ENCODE data around the gene CARF.
"Not testable (repeated sequence)": the region's sequence is repeated elsewhere in the genome, so short reads cannot be mapped to it uniquely, and the experiment has no call there.

The CARF gene, protein sequence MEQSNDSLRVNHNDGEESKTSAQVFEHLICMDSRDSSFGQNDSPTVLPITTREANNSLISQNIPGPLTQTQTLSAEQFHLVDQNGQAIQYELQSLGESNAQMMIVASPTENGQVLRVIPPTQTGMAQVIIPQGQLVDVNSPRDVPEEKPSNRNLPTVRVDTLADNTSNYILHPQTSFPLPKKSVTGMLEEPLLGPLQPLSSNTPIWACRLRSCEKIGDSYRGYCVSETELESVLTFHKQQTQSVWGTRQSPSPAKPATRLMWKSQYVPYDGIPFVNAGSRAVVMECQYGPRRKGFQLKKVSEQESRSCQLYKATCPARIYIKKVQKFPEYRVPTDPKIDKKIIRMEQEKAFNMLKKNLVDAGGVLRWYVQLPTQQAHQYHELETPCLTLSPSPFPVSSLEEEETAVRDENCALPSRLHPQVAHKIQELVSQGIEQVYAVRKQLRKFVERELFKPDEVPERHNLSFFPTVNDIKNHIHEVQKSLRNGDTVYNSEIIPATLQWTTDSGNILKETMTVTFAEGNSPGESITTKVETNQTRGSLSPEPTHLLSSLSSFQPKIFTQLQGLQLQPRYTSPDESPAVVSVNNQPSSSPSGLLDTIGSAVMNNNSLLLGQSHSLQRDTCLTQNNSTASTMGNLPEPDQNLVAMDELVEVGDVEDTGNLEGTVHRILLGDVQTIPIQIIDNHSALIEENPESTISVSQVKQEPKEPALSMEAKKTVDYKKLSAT

GRCh38 chr2:202911512-202912341 lies at the start of gene CARF, which contains the start of gene WDR12:
TSS of gene CARF (plus strand) at chr2:202912275. CDS start at chr2:202941903, 29,628 bp downstream.
TSS of gene WDR12 (minus strand) at chr2:202911673. CDS start at chr2:202911476, 197 bp downstream.
- peak; percentile 72 for DNase-seq

DNA sequence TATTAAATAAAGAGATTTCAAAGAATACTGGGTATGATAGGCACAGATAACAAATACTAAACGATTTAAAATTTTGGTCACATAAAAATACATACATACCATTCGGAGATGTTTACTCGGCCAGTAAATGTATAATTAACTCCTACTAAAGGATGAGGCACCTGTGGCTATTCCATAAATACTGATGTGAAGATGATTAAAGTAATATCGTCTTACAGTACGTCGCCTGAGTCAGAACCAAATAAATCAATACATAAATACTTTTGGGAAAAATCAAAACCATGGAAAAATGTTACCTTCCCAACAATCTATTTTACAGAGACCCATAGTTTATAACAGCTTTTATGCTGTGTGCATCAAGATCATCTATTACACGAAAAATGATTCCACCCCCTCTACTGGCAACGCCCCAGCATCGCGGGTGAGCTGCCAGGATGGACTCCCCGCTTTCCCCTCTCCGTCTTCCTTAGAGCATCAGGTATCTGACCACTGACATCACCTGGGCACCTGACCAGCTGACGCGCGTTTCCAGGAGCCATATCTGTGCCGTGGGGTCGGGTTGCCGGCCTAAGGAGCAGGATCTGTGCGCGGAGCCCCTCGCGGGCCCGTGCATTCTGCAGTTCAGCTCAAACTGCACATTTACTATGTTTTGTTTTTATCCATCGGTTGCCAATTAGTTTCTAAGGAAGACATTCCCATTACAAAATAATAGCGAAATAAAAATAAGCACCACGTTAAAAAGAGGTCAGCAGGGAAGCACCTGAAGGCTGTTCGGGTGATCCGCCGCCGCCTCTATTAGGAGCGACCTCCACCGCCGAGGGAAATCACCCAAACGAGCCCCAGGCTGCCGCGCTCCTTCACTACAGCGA lies 41.4 kb upstream of the CARF start:
- DNase-seq: peak; percentile 50

DNA sequence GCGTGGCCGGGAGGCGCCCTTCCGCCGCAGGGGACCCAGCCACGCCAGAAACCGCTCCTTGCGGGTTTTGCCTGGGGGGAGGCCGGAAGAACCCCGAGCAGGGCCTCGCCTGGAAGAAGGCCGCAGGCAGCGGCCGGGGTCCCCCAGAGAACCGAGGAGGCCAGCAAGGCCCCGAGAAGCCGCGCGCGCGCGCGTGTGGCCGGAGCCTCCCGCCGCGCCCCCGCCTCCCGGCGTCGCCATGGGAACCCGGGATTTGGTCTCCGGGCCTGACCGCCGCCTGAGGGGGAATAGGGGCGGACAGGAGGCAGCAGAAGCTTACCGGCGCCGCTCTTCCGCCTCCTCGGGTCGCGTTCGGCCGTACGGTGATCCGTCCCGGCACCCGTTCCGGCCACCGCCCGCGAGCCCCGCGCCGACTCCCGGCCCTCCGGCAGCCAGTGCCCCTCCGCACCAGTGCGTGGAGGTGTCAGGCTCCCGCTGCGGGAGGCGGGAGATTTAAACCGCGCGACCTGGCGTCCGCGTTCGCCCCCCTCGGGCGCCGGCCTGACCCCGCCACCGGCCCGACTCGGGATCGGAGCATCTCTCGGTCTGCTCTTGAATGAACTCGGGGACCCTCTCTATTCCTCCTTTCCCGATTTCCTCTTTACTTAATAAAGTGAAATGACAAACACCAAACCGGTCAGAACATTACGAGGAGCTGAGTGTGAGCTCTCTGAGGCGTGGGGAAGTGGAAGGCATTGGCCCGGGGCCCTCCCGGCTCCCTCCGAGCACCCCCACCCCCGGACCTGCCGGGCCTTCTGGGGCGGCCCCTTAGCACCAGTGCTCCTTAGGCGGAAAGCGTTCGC lies 40.6 kb upstream of the CARF start, which contains the start of gene ICA1L:
Gene ICA1L (minus strand): TSS at position 467 of the 842 bp plus-strand sequence. CDS start 42,757 bp downstream, outside the sequence.
- DNase-seq: no peak

GRCh38 chr2:202877699-202878098 lies 34.4 kb upstream of the CARF start:
- no peak for DNase-seq

DNA sequence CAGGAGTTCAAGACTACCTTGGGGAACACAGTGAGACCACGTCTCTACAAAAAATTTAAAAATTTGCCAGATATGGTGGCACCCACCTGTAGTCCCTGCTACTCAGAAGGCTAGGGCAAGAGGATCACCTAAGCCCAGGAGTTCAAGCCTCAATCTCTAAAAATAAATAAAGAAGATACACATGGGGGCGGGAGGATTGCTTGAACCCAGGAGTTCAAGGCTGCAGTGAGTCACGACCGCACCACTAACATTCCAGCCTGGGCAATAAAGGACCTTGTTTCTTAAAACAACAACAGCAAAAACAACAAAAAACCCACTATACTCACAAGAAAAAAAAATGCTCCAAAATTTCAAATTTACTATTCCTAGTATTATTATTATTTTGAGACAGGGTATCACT lies 30.5 kb upstream of the CARF start:
- no peak for DNase-seq

DNA sequence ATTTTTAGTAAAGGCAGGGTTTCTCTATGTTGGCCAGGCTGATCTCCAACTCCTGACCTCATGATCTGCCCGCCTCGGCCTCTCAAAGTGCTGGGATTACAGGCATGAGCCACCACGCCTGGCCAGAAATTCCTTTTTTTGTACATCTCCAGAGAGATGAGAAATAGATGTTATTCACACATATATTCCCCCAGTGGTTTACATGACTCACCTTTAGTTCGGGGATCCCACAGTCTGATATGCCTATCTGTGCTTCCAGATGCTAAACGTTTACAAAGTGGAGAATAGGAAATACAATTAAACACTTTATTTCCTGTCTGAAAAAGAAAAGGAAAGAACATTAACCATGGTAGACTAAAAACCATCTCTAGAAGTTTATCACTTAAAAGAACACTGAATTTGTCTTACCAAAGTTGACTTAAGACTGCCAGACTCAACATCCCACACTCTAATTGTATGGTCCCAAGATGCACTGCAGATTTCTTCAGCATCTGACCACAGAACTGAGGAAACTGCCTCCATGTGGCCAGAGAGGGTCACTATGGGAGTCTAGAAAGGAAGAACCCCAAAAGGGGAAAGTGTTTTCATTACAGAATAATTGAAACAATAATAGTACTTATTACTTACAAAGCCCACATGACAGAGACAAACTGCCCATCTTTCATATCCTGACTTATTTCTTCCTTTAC lies 27.9 kb upstream of the CARF start:
- no peak for DNase-seq

- DNase-seq: no peak
Measured at GRCh38 chr2:202885190-202885589, 26.9 kb upstream of the CARF start.

GRCh38 chr2:202905507-202905906 lies 6.6 kb upstream of the CARF start:
- not testable (repeated sequence) for DNase-seq

DNA sequence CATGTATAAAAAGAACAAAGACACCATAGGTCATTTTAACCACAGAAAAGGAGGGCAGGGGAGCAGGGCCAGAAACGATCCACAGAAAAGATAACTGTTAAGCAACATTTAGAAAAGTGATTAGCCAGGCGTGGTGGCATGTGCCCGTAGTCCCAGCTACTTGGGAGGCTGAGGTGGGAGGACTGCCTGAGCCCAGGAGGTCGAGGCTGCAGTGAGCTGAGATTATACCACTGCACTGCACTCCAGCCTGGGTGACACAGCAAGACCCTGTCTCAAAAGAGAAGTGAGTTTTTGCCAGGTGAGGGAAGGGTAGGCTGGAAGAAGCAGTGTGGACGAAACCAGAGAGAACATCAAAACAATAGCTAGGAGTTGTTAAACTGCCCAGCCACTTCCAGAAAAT lies 3.9 kb upstream of the CARF start:
- DNase-seq: no peak

GRCh38 chr2:202909394-202910192 lies 2.5 kb upstream of the CARF start:
- DNase-seq: no peak

- not testable (repeated sequence) for DNase-seq
Measured at GRCh38 chr2:202910250-202910649, 1.8 kb upstream of the CARF start.

- DNase-seq: no peak
Measured at GRCh38 chr2:202910698-202911097, 1.4 kb upstream of the CARF start.

DNA sequence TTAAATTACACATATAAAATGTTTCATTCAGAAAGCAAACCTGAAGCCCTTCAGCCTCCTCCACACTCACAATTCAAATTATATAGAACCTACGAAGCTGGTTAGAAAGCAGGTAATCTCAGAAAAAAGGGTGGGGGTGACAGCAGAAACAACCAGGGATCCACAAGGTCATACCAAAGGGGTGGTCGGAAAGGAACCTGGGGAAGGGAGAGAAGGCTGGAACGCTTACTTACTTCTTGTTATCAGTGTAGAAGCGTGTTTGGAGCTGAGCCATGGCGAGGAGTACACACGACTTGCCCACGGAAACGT lies 918 bp upstream of the CARF start:
- DNase-seq: no peak

- not testable (repeated sequence) for DNase-seq
Measured at GRCh38 chr2:202912342-202913201, 497 bp downstream of the CARF start.

GRCh38 chr2:202918860-202919259 lies 6.8 kb downstream of the CARF start:
- no peak for DNase-seq

DNA sequence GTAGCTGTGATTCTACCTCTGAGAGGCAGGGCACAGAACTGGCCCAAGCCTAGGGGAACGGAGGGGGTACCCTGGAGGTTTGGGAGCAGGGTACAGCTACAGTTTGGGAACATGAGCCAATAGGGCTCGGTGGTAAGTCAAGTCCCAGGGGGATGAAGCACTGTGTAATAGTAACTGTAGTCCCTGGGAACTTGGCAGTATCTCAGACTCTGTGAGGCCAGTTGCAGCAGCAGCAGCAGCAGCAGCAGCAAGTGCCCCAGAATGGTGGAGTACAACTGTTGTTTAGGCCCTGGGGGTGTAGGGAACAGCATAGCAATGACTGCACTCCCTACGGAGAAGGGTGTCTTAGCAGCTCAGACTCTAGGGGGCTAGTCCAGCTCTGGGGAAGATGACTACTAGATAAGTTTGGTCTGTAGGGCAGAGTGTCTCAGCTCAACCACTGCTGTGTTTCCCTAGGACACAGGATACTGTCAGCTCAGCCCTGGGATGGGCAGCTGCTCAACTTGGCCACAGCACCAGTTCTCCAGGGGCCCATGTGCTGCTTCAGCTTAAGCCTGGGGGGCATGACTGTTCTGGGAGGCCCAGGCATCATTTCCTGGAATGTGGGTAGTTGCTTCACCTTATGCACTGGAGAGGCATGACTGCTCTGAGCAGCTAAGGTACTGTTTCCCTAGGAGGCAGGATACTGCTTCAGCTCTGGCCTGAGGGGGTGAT lies 20.5 kb downstream of the CARF start:
- no peak for DNase-seq

- DNase-seq: no peak
Measured at GRCh38 chr2:202933139-202933510, 21.1 kb downstream of the CARF start.

- DNase-seq: no peak
Measured at GRCh38 chr2:202933958-202934357, 21.9 kb downstream of the CARF start.

Measured in NCI-H187 treated with DMSO at 0.1 percent for 48 hours (cell line).